HepG2 (cell line): ENCODE data around the gene FAM171A2. TPM values are rescaled to one million over a fixed set of nuclear protein-coding genes. Genes with fewer than 3 reads are reported as not detected.
A peak's percentile ranks its signal among the peaks of the same experiment; 100 is the strongest.

ENCODE experiments used
- ARHGAP35 ChIP-seq: sonication (generic); formaldehyde crosslinking; IDR thresholded peaks from 2 replicates; pipeline ENCODE4 v1.9.0; 2022; ENCODE audit warnings: mild to moderate bottlenecking, inconsistent platforms, moderate library complexity, missing genetic modification reagents, borderline replicate concordance
- BCL6 ChIP-seq: IDR thresholded peaks from 2 replicates; pipeline ENCODE4 v1.6.1; 2016; ENCODE audit warnings: missing genetic modification reagents, missing compliant biosample characterization
- CBX5 ChIP-seq: sonication (generic); formaldehyde crosslinking; IDR thresholded peaks from 2 replicates; pipeline ENCODE4 v1.4.0; 2020; ENCODE audit warnings: missing genetic modification reagents, borderline replicate concordance
- CEBPG ChIP-seq: IDR thresholded peaks from 2 replicates; pipeline ENCODE4 v1.6.1; 2016
- FIP1L1 ChIP-seq: fragments of 200-400 bp; formaldehyde crosslinking; IDR thresholded peaks from 2 replicates; pipeline ENCODE4 v1.6.1; 2018; ENCODE audit warnings: low read depth, mild to moderate bottlenecking, low read length, moderate library complexity, borderline replicate concordance; ENCODE audit not compliant: insufficient read depth
- FOXC1 ChIP-seq: sonication (generic); formaldehyde crosslinking; IDR thresholded peaks from 2 replicates; pipeline ENCODE4 v1.8.0; 2022; ENCODE audit warnings: mild to moderate bottlenecking, missing genetic modification reagents, borderline replicate concordance
- FOXK1 ChIP-seq: sonication (generic); formaldehyde crosslinking; IDR thresholded peaks from 2 replicates; pipeline ENCODE4 v1.4.0; 2020; ENCODE audit warnings: low read depth, missing genetic modification reagents, borderline replicate concordance
- HDAC2 ChIP-seq: sonication (generic); formaldehyde crosslinking; IDR thresholded peaks from 2 replicates; pipeline ENCODE4 v1.4.0; 2020; ENCODE audit warnings: missing genetic modification reagents
- HNF4G ChIP-seq, 2 experiments: sonication (generic) in 1 of 2; formaldehyde crosslinking in 1 of 2; IDR thresholded peaks; 2 replicates each; pipeline versions ENCODE4 v1.4.0 to v1.6.1; 2011 to 2020; ENCODE audit warnings: borderline replicate concordance in 2 of 2, low read depth in 2 of 2, mild to moderate bottlenecking in 2 of 2, low read length in 1 of 2, missing genetic modification reagents in 1 of 2, moderate library complexity in 1 of 2
- IRF9 ChIP-seq: sonication (generic); formaldehyde crosslinking; IDR thresholded peaks from 2 replicates; pipeline ENCODE4 v1.8.0; 2022; ENCODE audit warnings: missing genetic modification reagents, mild to moderate bottlenecking, borderline replicate concordance
- MIXL1 ChIP-seq: IDR thresholded peaks from 2 replicates; pipeline ENCODE4 v1.6.1; 2016
- MTA3 ChIP-seq: sonication (generic); formaldehyde crosslinking; IDR thresholded peaks from 2 replicates; pipeline ENCODE4 v1.4.0; 2020; ENCODE audit warnings: missing genetic modification reagents
- MYNN ChIP-seq: sonication (generic); formaldehyde crosslinking; IDR thresholded peaks from 2 replicates; pipeline ENCODE4 v1.4.0; 2020; ENCODE audit warnings: mild to moderate bottlenecking, low read depth, missing genetic modification reagents
- PHF8 ChIP-seq: sonication (generic); formaldehyde crosslinking; IDR thresholded peaks from 2 replicates; pipeline ENCODE4 v1.5.0; 2020; ENCODE audit warnings: missing genetic modification reagents
- RBFOX2 ChIP-seq: fragments of 200-400 bp; formaldehyde crosslinking; IDR thresholded peaks from 2 replicates; pipeline ENCODE4 v1.6.1; 2017; ENCODE audit warnings: low read depth, mild to moderate bottlenecking, low read length
- RXRA ChIP-seq: sonication (generic); formaldehyde crosslinking; IDR thresholded peaks from 2 replicates; pipeline ENCODE4 v1.5.1; 2020; ENCODE audit warnings: missing genetic modification reagents
- SIX1 ChIP-seq: sonication (generic); formaldehyde crosslinking; IDR thresholded peaks from 2 replicates; pipeline ENCODE4 v1.4.0; 2020; ENCODE audit warnings: missing genetic modification reagents, borderline replicate concordance
- SMC3 ChIP-seq: IDR thresholded peaks from 2 replicates; pipeline ENCODE4 v1.6.1; 2011; ENCODE audit warnings: low read length, improper control_type of control experiment
- SOX5 ChIP-seq: IDR thresholded peaks from 2 replicates; pipeline ENCODE4 v1.6.1; 2016; ENCODE audit warnings: borderline replicate concordance
- SP2 ChIP-seq: sonication (generic); formaldehyde crosslinking; IDR thresholded peaks from 2 replicates; pipeline ENCODE4 v1.5.1; 2020; ENCODE audit warnings: mild to moderate bottlenecking, missing genetic modification reagents
- ZBTB21 ChIP-seq: sonication (generic); formaldehyde crosslinking; IDR thresholded peaks from 2 replicates; pipeline ENCODE4 v1.4.0; 2020; ENCODE audit warnings: missing genetic modification reagents
- ZFP41 ChIP-seq: sonication (generic); formaldehyde crosslinking; IDR thresholded peaks from 2 replicates; pipeline ENCODE4 v1.4.0; 2020; ENCODE audit warnings: mild to moderate bottlenecking, missing genetic modification reagents, borderline replicate concordance
- ZNF292 ChIP-seq: sonication (generic); formaldehyde crosslinking; IDR thresholded peaks from 2 replicates; pipeline ENCODE4 v1.8.1; 2022; ENCODE audit warnings: mild to moderate bottlenecking, low read depth, missing genetic modification reagents, borderline replicate concordance
- ZNF33B ChIP-seq: sonication (generic); formaldehyde crosslinking; IDR thresholded peaks from 2 replicates; pipeline ENCODE4 v1.5.1; 2020; ENCODE audit warnings: mild to moderate bottlenecking, missing genetic modification reagents
- ZNF446 ChIP-seq: sonication (generic); formaldehyde crosslinking; IDR thresholded peaks from 2 replicates; pipeline ENCODE4 v1.5.0; 2020; ENCODE audit warnings: mild to moderate bottlenecking, missing genetic modification reagents
- ZNF589 ChIP-seq: sonication (generic); formaldehyde crosslinking; conservative IDR thresholded peaks from 2 replicates; pipeline ENCODE4 v1.8.0; 2022; ENCODE audit warnings: mild to moderate bottlenecking, moderate library complexity, missing genetic modification reagents
- polyA plus RNA-seq, 8 experiments: library from polyadenylated mRNA; depleted of rRNA in 3 of 8; stranded (reverse) in 7 of 8; unstranded in 1 of 8; fragments of >200 nt; fragmentation: Illumina TruSeq in 4 of 8; extraction: Trizol in 4 of 8; gene quantifications; 2 replicates each; pipeline versions ENCODE4 v1.2.1 to v1.2.3, GENCODE V29; 2011 to 2016; ENCODE audit warnings: low read depth in 4 of 8, missing spikeins in 1 of 8, mixed read lengths in 1 of 8; ENCODE audit not compliant: insufficient read depth in 1 of 8
- total RNA-seq, 5 experiments: library from RNA; depleted of rRNA; stranded (reverse); fragments of >200 nt; fragmentation: Illumina TruSeq; extraction: Trizol; gene quantifications; 2 replicates each; pipeline ENCODE4 v1.2.3, GENCODE V29; 2016; ENCODE audit warnings: low read depth in 1 of 5
- TF ChIP-seq, protein P1 (sequence below): sonication (generic); formaldehyde crosslinking; IDR thresholded peaks from 2 replicates; pipeline ENCODE4 v1.5.0; 2020; ENCODE audit warnings: missing genetic modification reagents
- TF ChIP-seq, protein P2 (sequence below): IDR thresholded peaks from 2 replicates; pipeline ENCODE4 v1.6.1; 2016; ENCODE audit warnings: low read depth, borderline replicate concordance
- TF ChIP-seq, protein P3 (sequence below): sonication (generic); formaldehyde crosslinking; IDR thresholded peaks from 2 replicates; pipeline ENCODE4 v1.4.0; 2020; ENCODE audit warnings: missing genetic modification reagents

FAM171A2 gene
- total and polyA plus RNA-seq, 2 of the 13 experiments (the other 11 are each of a cell fraction or from before 2014, with no cell fraction given), result 1.8 to 3.6 TPM

- TF ChIP-seq, protein P1, sequence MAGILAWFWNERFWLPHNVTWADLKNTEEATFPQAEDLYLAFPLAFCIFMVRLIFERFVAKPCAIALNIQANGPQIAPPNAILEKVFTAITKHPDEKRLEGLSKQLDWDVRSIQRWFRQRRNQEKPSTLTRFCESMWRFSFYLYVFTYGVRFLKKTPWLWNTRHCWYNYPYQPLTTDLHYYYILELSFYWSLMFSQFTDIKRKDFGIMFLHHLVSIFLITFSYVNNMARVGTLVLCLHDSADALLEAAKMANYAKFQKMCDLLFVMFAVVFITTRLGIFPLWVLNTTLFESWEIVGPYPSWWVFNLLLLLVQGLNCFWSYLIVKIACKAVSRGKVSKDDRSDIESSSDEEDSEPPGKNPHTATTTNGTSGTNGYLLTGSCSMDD, result no peak
- TF ChIP-seq RXRA (CRISPR knock-in tag), result peak; percentile 17; the same call in 1 of the 2 replicates
- no peak for TF ChIP-seq FIP1L1
- no peak for TF ChIP-seq ZNF292 (CRISPR knock-in tag)
- TF ChIP-seq MIXL1 (CRISPR knock-in tag), result peak; percentile 94
- TF ChIP-seq BCL6 (CRISPR knock-in tag), result peak; percentile 50
- no peak for TF ChIP-seq HNF4G (IDR thresholded peaks at IDR 0.05; ENCODE audit: borderline replicate concordance, low read depth, low read length)
- no peak for TF ChIP-seq HNF4G (CRISPR knock-in tag; IDR thresholded peaks at IDR 0.05; ENCODE audit: borderline replicate concordance, low read depth)
- TF ChIP-seq SP2 (CRISPR knock-in tag), result peak; percentile 91
- no peak for TF ChIP-seq ZNF33B
- peak; percentile 89 for TF ChIP-seq PHF8 (CRISPR knock-in tag)
- no peak for TF ChIP-seq SMC3
- 0 out of 2 replicates have a peak, but pooled peaks have one; percentile 10 for TF ChIP-seq ZNF589
- no peak; the same call in 1 of the 2 replicates for TF ChIP-seq ZNF446
- TF ChIP-seq ARHGAP35 (CRISPR knock-in tag), result no peak
- TF ChIP-seq FOXC1 (CRISPR knock-in tag), result peak; percentile 15; the same call in 1 of the 2 replicates
- TF ChIP-seq SOX5 (CRISPR knock-in tag), result peak; percentile 37; the same call in 1 of the 2 replicates
- peak; percentile 84; the same call in 1 of the 2 replicates for TF ChIP-seq CBX5 (CRISPR knock-in tag)
- TF ChIP-seq FOXK1 (CRISPR knock-in tag), result peak; percentile 98; the same call in 1 of the 2 replicates
- TF ChIP-seq HDAC2 (CRISPR knock-in tag), result peak; percentile 91
- TF ChIP-seq MYNN, result no peak; the same call in 1 of the 2 replicates
- peak; percentile 45; the same call in 1 of the 2 replicates for TF ChIP-seq IRF9 (CRISPR knock-in tag)
- TF ChIP-seq CEBPG (CRISPR knock-in tag), result peak; percentile 40; the same call in 1 of the 2 replicates
- peak; percentile 42; the same call in 1 of the 2 replicates for TF ChIP-seq SIX1 (CRISPR knock-in tag)
- TF ChIP-seq, protein P2, sequence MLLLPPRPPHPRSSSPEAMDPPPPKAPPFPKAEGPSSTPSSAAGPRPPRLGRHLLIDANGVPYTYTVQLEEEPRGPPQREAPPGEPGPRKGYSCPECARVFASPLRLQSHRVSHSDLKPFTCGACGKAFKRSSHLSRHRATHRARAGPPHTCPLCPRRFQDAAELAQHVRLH (CRISPR knock-in tag), result peak; percentile 72; the same call in 1 of the 2 replicates
- TF ChIP-seq, protein P3, sequence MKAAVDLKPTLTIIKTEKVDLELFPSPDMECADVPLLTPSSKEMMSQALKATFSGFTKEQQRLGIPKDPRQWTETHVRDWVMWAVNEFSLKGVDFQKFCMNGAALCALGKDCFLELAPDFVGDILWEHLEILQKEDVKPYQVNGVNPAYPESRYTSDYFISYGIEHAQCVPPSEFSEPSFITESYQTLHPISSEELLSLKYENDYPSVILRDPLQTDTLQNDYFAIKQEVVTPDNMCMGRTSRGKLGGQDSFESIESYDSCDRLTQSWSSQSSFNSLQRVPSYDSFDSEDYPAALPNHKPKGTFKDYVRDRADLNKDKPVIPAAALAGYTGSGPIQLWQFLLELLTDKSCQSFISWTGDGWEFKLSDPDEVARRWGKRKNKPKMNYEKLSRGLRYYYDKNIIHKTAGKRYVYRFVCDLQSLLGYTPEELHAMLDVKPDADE (CRISPR knock-in tag), result no peak
- no peak for TF ChIP-seq MTA3 (CRISPR knock-in tag)
- TF ChIP-seq ZFP41 (CRISPR knock-in tag), result no peak
- TF ChIP-seq RBFOX2, result peak; percentile 80
- 0 out of 2 replicates have a peak, but pooled peaks have one; percentile 14 for TF ChIP-seq ZBTB21 (CRISPR knock-in tag)
Measured at GRCh38 chr17:44344939-44345453, 18.7 kb downstream of the FAM171A2 start, which contains the start of gene GRN (continued).
